H1 (cell line): Measurements from ENCODE around the gene COLEC12. TPM values are rescaled to one million over a fixed set of nuclear protein-coding genes. Genes with fewer than 3 reads are reported as not detected.

Experiments
- CTCF ChIA-PET: fragments of 300-600 bp; sonication (Branson Sonifier 250); formaldehyde crosslinking; loops from one replicate; lab custom pipeline; 2021; ENCODE audit not compliant: partially characterized antibody; lab: Charles Lee
- POLR2A ChIA-PET: fragments of 300-600 bp; sonication (Branson Sonifier 250); formaldehyde crosslinking; loops from one replicate; lab custom pipeline; 2021; ENCODE audit warnings: inconsistent platforms; ENCODE audit not compliant: partially characterized antibody; lab: Charles Lee
- DNase-seq, 2 experiments: peaks; one replicate each; pipeline versions ENCODE4 v3.0.0 to v3.0.0-alpha.2; 2010 to 2022; ENCODE audit warnings: low spot score in 2 of 2, low read depth in 1 of 2, mixed read lengths in 1 of 2
- FAIRE-seq: peaks from 2 replicates; lab custom pipeline; 2011; peaks lifted over from hg19 to GRCh38; lab: Jason Lieb, UNC
- H2AFZ ChIP-seq: 2 replicates; pipeline ENCODE4 v1.8.1; 2012; ENCODE audit warnings: low read length, inconsistent platforms
- H2AK5ac ChIP-seq: 2 replicates; pipeline ENCODE4 v1.6.1; 2013; ENCODE audit warnings: low read depth, low read length
- H2BK120ac ChIP-seq: replicated peaks from 2 replicates; pipeline ENCODE3; 2013; ENCODE audit warnings: low read depth, low read length, inconsistent platforms
- H2BK12ac ChIP-seq: 2 replicates; pipeline ENCODE4 v1.6.1; 2013; ENCODE audit warnings: low read depth, low read length
- H2BK15ac ChIP-seq: 2 replicates; pipeline ENCODE4 v1.6.1; 2013; ENCODE audit warnings: low read length
- H2BK20ac ChIP-seq: 2 replicates; pipeline ENCODE4 v1.6.1; 2013; ENCODE audit warnings: low read length
- H2BK5ac ChIP-seq: 2 replicates; pipeline ENCODE4 v1.6.1; 2013; ENCODE audit warnings: low read depth, low read length
- H3K14ac ChIP-seq: 2 replicates; pipeline ENCODE4 v1.6.1; 2013; ENCODE audit warnings: inconsistent platforms; ENCODE audit not compliant: insufficient read length
- H3K18ac ChIP-seq: 2 replicates; pipeline ENCODE4 v1.6.1; 2013; ENCODE audit warnings: low read length; ENCODE audit errors: extremely low read depth
- H3K23ac ChIP-seq: 2 replicates; pipeline ENCODE4 v1.6.1; 2013; ENCODE audit warnings: inconsistent platforms; ENCODE audit not compliant: insufficient read length
- H3K23me2 ChIP-seq: 2 replicates; pipeline ENCODE4 v1.6.1; 2013; ENCODE audit warnings: low read depth, low read length
- H3K27ac ChIP-seq: 2 replicates; pipeline ENCODE4 v1.6.1; 2011; ENCODE audit warnings: low read depth, low read length, inconsistent platforms
- H3K27me3 ChIP-seq, 4 experiments: replicated peaks in 1 of 4; 1 replicate in 1 of 4; 2 replicates in 3 of 4; pipeline versions ENCODE4 v1.6.1 to v1.8.1; 2011 to 2013; ENCODE audit warnings: low read length in 3 of 4, mild to moderate bottlenecking in 3 of 4, inconsistent platforms in 2 of 4, mixed read lengths in 2 of 4, moderate library complexity in 1 of 4; ENCODE audit not compliant: control insufficient read depth in 3 of 4, insufficient read depth in 3 of 4; ENCODE audit errors: extremely low read depth in 1 of 4
- H3K36me3 ChIP-seq, 4 experiments: 2 replicates each; pipeline versions ENCODE4 v1.6.1 to v1.8.1; 2011 to 2013; ENCODE audit warnings: mild to moderate bottlenecking in 4 of 4, low read length in 3 of 4, moderate library complexity in 2 of 4, control low read depth in 1 of 4, inconsistent platforms in 1 of 4; ENCODE audit not compliant: insufficient read depth in 4 of 4, control insufficient read depth in 2 of 4
- H3K4ac ChIP-seq: replicated peaks from 2 replicates; pipeline ENCODE3; 2013; ENCODE audit warnings: low read length, low read depth, mixed read lengths, inconsistent platforms; ENCODE audit not compliant: insufficient read length
- H3K4me1 ChIP-seq, 4 experiments: replicated peaks in 1 of 4; 1 replicate in 1 of 4; 2 replicates in 3 of 4; pipeline versions ENCODE4 v1.6.1 to v1.8.1; 2011 to 2013; ENCODE audit warnings: low read length in 3 of 4, inconsistent platforms in 2 of 4, mixed read lengths in 1 of 4; ENCODE audit not compliant: insufficient read depth in 4 of 4, control insufficient read depth in 3 of 4
- H3K4me2 ChIP-seq, 2 experiments: 2 replicates each; pipeline versions ENCODE4 v1.6.1 to v1.8.1; 2011 to 2013; ENCODE audit warnings: low read depth in 2 of 2, low read length in 2 of 2, control low read depth in 1 of 2, inconsistent platforms in 1 of 2, mild to moderate bottlenecking in 1 of 2; ENCODE audit not compliant: insufficient read depth in 1 of 2
- H3K4me3 ChIP-seq, 4 experiments: fragments of 200-600, 300-600 bp in 1 of 4; sonication (generic), shearing (Covaris generic), sonication (Bioruptor Twin) in 1 of 4; 2 replicates each; pipeline versions ENCODE4 v1.5.1 to v1.8.1; 2011 to 2016; ENCODE audit warnings: low read length in 4 of 4, low read depth in 3 of 4, control low read depth in 2 of 4, inconsistent platforms in 2 of 4, mild to moderate bottlenecking in 2 of 4, mixed read lengths in 1 of 4, moderate library complexity in 1 of 4; ENCODE audit not compliant: insufficient read depth in 2 of 4; ENCODE audit errors: extremely low read depth in 1 of 4
- H3K56ac ChIP-seq: replicated peaks from 2 replicates; pipeline ENCODE3; 2013; ENCODE audit warnings: low read depth, mild to moderate bottlenecking, mixed read lengths, low read length, inconsistent platforms; ENCODE audit not compliant: insufficient read length
- H3K79me1 ChIP-seq: 2 replicates; pipeline ENCODE4 v1.6.1; 2013; ENCODE audit warnings: low read depth, low read length, control low read depth
- H3K79me2 ChIP-seq, 2 experiments: 2 replicates each; pipeline versions ENCODE4 v1.6.1 to v1.8.1; 2012 to 2013; ENCODE audit warnings: low read length in 2 of 2, mild to moderate bottlenecking in 2 of 2, inconsistent platforms in 1 of 2; ENCODE audit not compliant: insufficient read depth in 2 of 2, control insufficient read depth in 1 of 2
- H3K9ac ChIP-seq, 4 experiments: replicated peaks in 1 of 4; 1 replicate in 1 of 4; 2 replicates in 3 of 4; pipeline versions ENCODE4 v1.6.1 to v1.8.1; 2011 to 2013; ENCODE audit warnings: low read depth in 3 of 4, low read length in 3 of 4, control low read depth in 2 of 4, mild to moderate bottlenecking in 2 of 4, moderate library complexity in 2 of 4, inconsistent platforms in 1 of 4; ENCODE audit errors: extremely low read depth in 1 of 4
- H3K9me3 ChIP-seq, 2 experiments: 2 replicates each; pipeline versions ENCODE4 v1.6.1 to v1.8.1; 2012 to 2013; ENCODE audit warnings: mild to moderate bottlenecking in 2 of 2, moderate library complexity in 2 of 2, control low read depth in 1 of 2, inconsistent platforms in 1 of 2, low read depth in 1 of 2, low read length in 1 of 2, mixed read lengths in 1 of 2; ENCODE audit not compliant: insufficient read depth in 2 of 2
- H4K20me1 ChIP-seq, 2 experiments: replicated peaks in 1 of 2; 2 replicates each; pipeline versions ENCODE3 to v1.8.1; 2011 to 2013; ENCODE audit warnings: inconsistent platforms in 2 of 2, low read length in 2 of 2, mild to moderate bottlenecking in 1 of 2; ENCODE audit not compliant: insufficient read depth in 2 of 2, control insufficient read depth in 1 of 2
- H4K5ac ChIP-seq: 2 replicates; pipeline ENCODE4 v1.6.1; 2013; ENCODE audit warnings: low read length, low read depth, mixed read lengths, inconsistent platforms; ENCODE audit not compliant: insufficient read length
- H4K8ac ChIP-seq: 2 replicates; pipeline ENCODE4 v1.8.0; 2013; ENCODE audit warnings: mild to moderate bottlenecking, moderate library complexity, low read length, inconsistent platforms; ENCODE audit not compliant: insufficient read depth; ENCODE audit errors: extremely low read depth
- H4K91ac ChIP-seq: replicated peaks from 2 replicates; pipeline ENCODE3; 2013; ENCODE audit warnings: low read length, mixed read lengths, inconsistent platforms; ENCODE audit not compliant: insufficient read length
- CBX5 ChIP-seq: fragments of 300-800, 300-1000 bp; sonication (generic); IDR thresholded peaks from 2 replicates; pipeline ENCODE4 v1.7.1; 2016; ENCODE audit warnings: antibody characterized with exemption, low read length, low read depth
- GABPA ChIP-seq: IDR thresholded peaks from 2 replicates; pipeline ENCODE4 v1.6.1; 2011; ENCODE audit warnings: mild to moderate bottlenecking, low read length, moderate library complexity, borderline replicate concordance; ENCODE audit not compliant: insufficient read depth
- JUND ChIP-seq: IDR thresholded peaks from 2 replicates; pipeline ENCODE4 v1.6.1; 2011; ENCODE audit warnings: mild to moderate bottlenecking, improper control_type of control experiment, low read length
- NANOG ChIP-seq: IDR thresholded peaks from 2 replicates; pipeline ENCODE4 v1.6.1; 2011; ENCODE audit warnings: low read length, low read depth, mild to moderate bottlenecking, inconsistent platforms; ENCODE audit not compliant: insufficient read depth, poor library complexity, severe bottlenecking
- RAD21 ChIP-seq, 2 experiments: IDR thresholded peaks in 1 of 2; conservative IDR thresholded peaks in 1 of 2; 2 replicates each; pipeline ENCODE4 v1.6.1; 2011; ENCODE audit warnings: low read depth in 2 of 2, low read length in 2 of 2, improper control_type of control experiment in 1 of 2, inconsistent platforms in 1 of 2, mild to moderate bottlenecking in 1 of 2, moderate library complexity in 1 of 2
- SAP30 ChIP-seq: fragments of 300-600 bp; sonication (generic); IDR thresholded peaks from 2 replicates; pipeline ENCODE4 v1.7.1; 2012; ENCODE audit warnings: low read length, moderate library complexity, mild to moderate bottlenecking, inconsistent platforms; ENCODE audit not compliant: insufficient read depth, insufficient replicate concordance
- TBP ChIP-seq: IDR thresholded peaks from 2 replicates; pipeline ENCODE4 v1.6.1; 2011; ENCODE audit warnings: low read depth, low read length, improper control_type of control experiment
- WGBS, 2 experiments: shearing (Covaris generic) in 1 of 2; methylation state at CpG; one replicate each; pipeline versions ENCODE4 v1.1.6 to v1.1.7; 2013 to 2015; ENCODE audit warnings: low lambda C conversion rate in 2 of 2, mixed read lengths in 2 of 2, inconsistent platforms in 1 of 2, low coverage in 1 of 2, missing lambda C conversion rate in 1 of 2; ENCODE audit not compliant: insufficient replicate concordance in 2 of 2, insufficient coverage in 1 of 2, insufficient read length in 1 of 2; ENCODE audit errors: extremely low coverage in 1 of 2, missing lambda C conversion rate in 1 of 2; 5-methylcytosine and 5-hydroxymethylcytosine counted together
- polyA plus RNA-seq, 7 experiments: library from polyadenylated mRNA; depleted of rRNA in 3 of 7; stranded (reverse) in 5 of 7; unstranded in 2 of 7; fragments of >200 nt in 5 of 7; fragments of 200-250 nt in 2 of 7; gene quantifications; 1 replicate in 5 of 7; 2 replicates in 1 of 7; 4 replicates in 1 of 7; pipeline versions ENCODE4 v1.2.1 to v1.2.3, GENCODE V29; 2011 to 2013; ENCODE audit warnings: missing spikeins in 2 of 7, mixed read lengths in 2 of 7
- total RNA-seq: library from RNA; stranded (reverse); fragmentation: NEBNext Ultra II Directional; extraction: Animal tissue kit (Norgen Biotek cat#: 25700); gene quantifications from 2 replicates; pipeline ENCODE4 v1.2.1, GENCODE V29; 2021

The COLEC12 gene
- total and polyA plus RNA-seq, 2 of the 8 experiments (the other 6 are each of a cell fraction or from before 2014, with no cell fraction given) = 0.44 to 2.3 TPM

DNA sequence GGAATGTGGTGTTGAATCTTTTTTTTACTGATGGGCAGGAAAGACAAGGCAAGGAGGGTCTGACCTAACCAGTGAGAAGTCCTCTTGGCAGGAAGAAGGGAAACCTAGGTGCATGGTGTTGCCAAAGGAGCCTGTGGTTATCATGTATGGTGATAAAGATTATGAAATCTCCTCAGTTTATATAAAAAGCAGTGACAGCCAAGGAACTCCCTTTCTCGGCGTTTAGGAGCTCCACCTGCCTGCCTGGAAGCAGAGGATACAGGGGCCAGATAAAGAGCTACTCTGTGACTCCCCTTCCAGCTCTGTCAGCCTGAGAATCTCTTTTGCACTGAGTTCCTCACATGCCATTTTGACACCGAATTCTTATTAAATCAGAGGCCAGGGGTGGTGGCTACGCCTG is 26.1 kb downstream of the COLEC12 start:
- H2BK15ac ChIP-seq = no peak overlapping the region
- CTCF ChIA-PET = interaction anchor here (1.2 to 3.0 kb wide), 4 partner anchors 22 to 187 kb away, joined by 3 to 17 read pairs (median 4); no protein-coding TSS in a partner anchor
- H2BK5ac ChIP-seq = no peak overlapping the region; the same call in 1 of the 2 replicates
- H2BK20ac ChIP-seq = no peak overlapping the region
- H3K27ac ChIP-seq = no peak overlapping the region
- TF ChIP-seq GABPA (no peak), NANOG (no peak), JUND (no peak), TBP (no peak), SAP30 (no peak), CBX5 (no peak), RAD21 (IDR thresholded peaks at IDR 0.05 in 1 of 2, conservative IDR thresholded peaks at IDR 0.05 in 1 of 2; ENCODE audit: low read depth in 2 of 2, low read length in 2 of 2) (no peak)
- DNase-seq = no peak
- H4K20me1 ChIP-seq = no peaks in the 10 kb centered on the region
- no peaks in the 10 kb centered on the region for H3K79me1 ChIP-seq
- no peaks in the 10 kb centered on the region; a peak in 1 of 7 replicates for H3K27me3 ChIP-seq
- H4K5ac ChIP-seq = no peak overlapping the region
- no peak overlapping the region; the same call in 1 of the 2 replicates for H2AK5ac ChIP-seq
- H3K23ac ChIP-seq = no peak overlapping the region
- H4K8ac ChIP-seq = no peak overlapping the region
- no peak overlapping the region for H3K18ac ChIP-seq
- no peaks in the 10 kb centered on the region for H3K23me2 ChIP-seq
- H3K36me3 ChIP-seq = no peaks in the 10 kb centered on the region
- H4K91ac ChIP-seq = no peak overlapping the region
- no peak overlapping the region for H3K9ac ChIP-seq
- H3K56ac ChIP-seq = no peak overlapping the region
- H3K4me2 ChIP-seq = no peak overlapping the region
- H3K79me2 ChIP-seq = no peaks in the 10 kb centered on the region
- H2BK120ac ChIP-seq = no peak overlapping the region
- POLR2A ChIA-PET = interaction anchor here (1.2 to 1.9 kb wide), 2 partner anchors 32 to 206 kb away, joined by 3 to 7 read pairs; partner anchors contain the start of gene THOC1
- H3K4ac ChIP-seq = no peak overlapping the region
- H3K4me1 ChIP-seq = peaks cover 2 to 10% (median 7%) of the 10 kb centered on the region in 4 experiments; a peak in 6 of 7 replicates
- no peak overlapping the region for H2AFZ ChIP-seq
- H2BK12ac ChIP-seq = no peak overlapping the region
- no peak for FAIRE-seq
- H3K14ac ChIP-seq = no peak overlapping the region
- H3K4me3 ChIP-seq = no peak overlapping the region
- WGBS, 2 experiments = 86% methylated on average over 4 of the region's 4 CpGs; no CpG with 5 or more reads in 1 of the 2 experiments
- H3K9me3 ChIP-seq = no peaks in the 10 kb centered on the region
